Measurements from ENCODE around the gene TGM1. TPM values are rescaled to one million over a fixed set of nuclear protein-coding genes. Genes with fewer than 3 reads are reported as not detected.

Gene TGM1
- total RNA-seq, 6 experiments from 2014 or later: 0.37 to 1.9 (median 0.77) TPM

DNA sequence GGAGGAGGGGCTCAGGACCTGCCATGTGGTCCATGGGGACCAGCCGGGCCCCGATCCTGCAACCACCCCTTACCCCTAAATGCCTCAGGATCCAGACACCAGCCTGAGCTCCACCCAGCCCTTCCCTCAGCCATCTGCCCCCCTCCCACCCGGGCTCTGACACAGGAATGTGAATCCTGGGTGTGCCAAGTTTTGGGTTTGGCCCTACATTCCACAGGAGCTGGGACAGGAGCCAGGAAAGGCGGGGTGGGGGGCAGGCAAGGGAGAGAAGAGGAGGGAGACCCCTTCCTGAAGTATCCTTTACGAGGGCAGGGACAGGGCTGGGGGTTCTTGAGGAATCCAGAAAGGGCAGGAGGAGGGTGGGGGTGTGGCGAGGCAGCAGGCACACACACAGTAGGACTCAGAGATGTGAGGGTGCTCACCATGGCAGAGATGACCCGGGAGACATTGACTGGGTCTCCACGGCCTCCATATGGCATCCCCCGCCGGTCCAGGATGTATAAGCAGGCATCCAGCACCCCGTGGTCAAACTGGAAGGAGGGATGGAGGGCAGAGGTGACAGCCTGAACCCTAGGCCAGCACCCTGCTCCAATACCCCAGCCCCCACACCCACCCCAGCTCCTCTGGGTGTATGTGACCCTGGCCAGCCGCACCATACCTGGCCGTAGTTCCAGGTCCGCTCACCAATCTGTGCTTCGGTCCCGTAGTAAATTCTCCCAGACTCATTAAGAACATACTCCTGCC lies 3.5 kb downstream of the TGM1 start:
- intact Hi-C loops (cut with DNase I): no loop called here
- DNase-seq (no peak), ATAC-seq (peak in 1 of 4 donors; percentile 3)
- 97% methylated on average over 5 of the region's 16 CpGs for WGBS (ENCODE audit: insufficient coverage, low coverage, low lambda C conversion rate, missing lambda C conversion rate)
- Histone ChIP-seq H3K4me1 (no peaks in the 10 kb centered on the region), H3K36me3 (no peaks in the 10 kb centered on the region), H3K9me3 (no peaks in the 10 kb centered on the region), H3K27ac (no peak overlapping the region), H3K27me3 (no peaks in the 10 kb centered on the region), H3K4me3 (no peak overlapping the region)
- TF ChIP-seq, protein P1, sequence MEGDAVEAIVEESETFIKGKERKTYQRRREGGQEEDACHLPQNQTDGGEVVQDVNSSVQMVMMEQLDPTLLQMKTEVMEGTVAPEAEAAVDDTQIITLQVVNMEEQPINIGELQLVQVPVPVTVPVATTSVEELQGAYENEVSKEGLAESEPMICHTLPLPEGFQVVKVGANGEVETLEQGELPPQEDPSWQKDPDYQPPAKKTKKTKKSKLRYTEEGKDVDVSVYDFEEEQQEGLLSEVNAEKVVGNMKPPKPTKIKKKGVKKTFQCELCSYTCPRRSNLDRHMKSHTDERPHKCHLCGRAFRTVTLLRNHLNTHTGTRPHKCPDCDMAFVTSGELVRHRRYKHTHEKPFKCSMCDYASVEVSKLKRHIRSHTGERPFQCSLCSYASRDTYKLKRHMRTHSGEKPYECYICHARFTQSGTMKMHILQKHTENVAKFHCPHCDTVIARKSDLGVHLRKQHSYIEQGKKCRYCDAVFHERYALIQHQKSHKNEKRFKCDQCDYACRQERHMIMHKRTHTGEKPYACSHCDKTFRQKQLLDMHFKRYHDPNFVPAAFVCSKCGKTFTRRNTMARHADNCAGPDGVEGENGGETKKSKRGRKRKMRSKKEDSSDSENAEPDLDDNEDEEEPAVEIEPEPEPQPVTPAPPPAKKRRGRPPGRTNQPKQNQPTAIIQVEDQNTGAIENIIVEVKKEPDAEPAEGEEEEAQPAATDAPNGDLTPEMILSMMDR (IDR thresholded peaks at IDR 0.05): no peak
- TF ChIP-seq POLR2A (IDR thresholded peaks at IDR 0.05): no peak

DNA sequence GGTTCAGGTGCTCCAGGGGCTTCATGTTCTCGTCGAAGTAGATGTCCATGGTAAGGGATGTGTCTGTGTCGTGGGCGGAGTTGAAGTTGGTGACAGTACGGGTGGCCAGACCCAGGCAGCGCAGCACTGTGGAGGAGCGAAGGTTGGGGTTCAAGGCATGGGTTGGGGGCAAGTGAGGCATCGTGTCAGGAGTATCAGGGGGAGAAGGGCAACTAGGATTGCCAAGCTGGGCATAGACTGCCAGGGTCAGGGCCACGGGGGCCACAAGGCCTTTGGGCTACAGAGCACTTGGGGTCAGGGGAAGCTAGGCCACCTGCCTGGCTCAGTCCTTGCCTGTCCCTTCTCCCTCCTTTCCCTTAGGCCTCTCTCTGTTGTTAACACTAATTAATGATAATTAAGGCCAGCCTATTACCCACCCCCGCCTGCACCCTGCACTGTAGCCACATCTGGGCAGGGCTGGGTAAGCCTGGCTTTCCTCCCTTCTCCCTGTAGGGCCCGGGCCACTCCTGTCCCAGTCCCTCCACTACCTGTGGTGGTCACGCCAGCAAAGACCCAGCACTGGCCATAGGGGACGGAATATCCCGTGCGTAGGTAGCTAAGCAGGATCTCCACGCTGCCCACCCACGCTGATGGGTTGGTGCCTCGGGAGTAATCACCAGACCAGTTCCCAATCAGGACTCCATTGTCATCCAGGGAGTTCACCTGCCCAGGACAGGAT lies 4.3 kb downstream of the TGM1 start:
- Histone ChIP-seq H3K4me1 (no peaks in the 10 kb centered on the region), H3K27ac (no peak overlapping the region), H3K27me3 (no peaks in the 10 kb centered on the region), H3K4me3 (no peak overlapping the region), H3K36me3 (no peaks in the 10 kb centered on the region), H3K9me3 (no peaks in the 10 kb centered on the region)
- no peak for ATAC-seq
- DNase-seq: no peak
- TF ChIP-seq, protein P1 (IDR thresholded peaks at IDR 0.05): no peak
- no peak for TF ChIP-seq POLR2A (IDR thresholded peaks at IDR 0.05)
- WGBS (ENCODE audit: insufficient coverage, low coverage, low lambda C conversion rate, missing lambda C conversion rate): 93% methylated on average over 13 of the region's 18 CpGs
- intact Hi-C loops (cut with DNase I): no loop called here

DNA sequence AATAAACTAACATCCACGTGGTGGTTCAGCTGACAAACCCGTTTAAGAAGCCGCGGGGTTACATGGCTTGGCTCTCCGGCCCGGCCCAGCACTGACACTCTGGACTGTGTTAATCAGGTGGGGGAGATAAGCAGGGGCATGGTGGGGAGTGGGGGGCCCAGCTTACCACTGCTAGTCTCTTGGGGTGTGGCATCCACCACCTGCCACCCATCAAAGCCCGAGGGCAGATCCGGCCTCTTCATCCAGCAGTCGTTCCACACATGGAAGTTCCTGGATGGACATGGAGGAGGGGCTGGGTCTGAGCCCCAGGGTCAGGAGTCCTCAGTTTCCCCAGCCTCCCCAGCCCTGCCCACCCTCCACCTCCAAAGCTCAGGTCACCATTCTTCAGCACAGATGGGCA lies 4.9 kb downstream of the TGM1 start:
- no peak for ATAC-seq
- intact Hi-C loops (cut with DNase I): no loop called here
- no peak overlapping the region for H3K27ac ChIP-seq
- H3K4me3 ChIP-seq: no peak overlapping the region
- TF ChIP-seq, protein P1 (IDR thresholded peaks at IDR 0.05): no peak
- H3K27me3 ChIP-seq: no peaks in the 10 kb centered on the region
- no peak for DNase-seq
- 61% methylated on average over 2 of the region's 9 CpGs for WGBS (ENCODE audit: insufficient coverage, low coverage, low lambda C conversion rate, missing lambda C conversion rate)
- no peaks in the 10 kb centered on the region for H3K4me1 ChIP-seq
- no peaks in the 10 kb centered on the region for H3K36me3 ChIP-seq
- H3K9me3 ChIP-seq: no peaks in the 10 kb centered on the region

DNA sequence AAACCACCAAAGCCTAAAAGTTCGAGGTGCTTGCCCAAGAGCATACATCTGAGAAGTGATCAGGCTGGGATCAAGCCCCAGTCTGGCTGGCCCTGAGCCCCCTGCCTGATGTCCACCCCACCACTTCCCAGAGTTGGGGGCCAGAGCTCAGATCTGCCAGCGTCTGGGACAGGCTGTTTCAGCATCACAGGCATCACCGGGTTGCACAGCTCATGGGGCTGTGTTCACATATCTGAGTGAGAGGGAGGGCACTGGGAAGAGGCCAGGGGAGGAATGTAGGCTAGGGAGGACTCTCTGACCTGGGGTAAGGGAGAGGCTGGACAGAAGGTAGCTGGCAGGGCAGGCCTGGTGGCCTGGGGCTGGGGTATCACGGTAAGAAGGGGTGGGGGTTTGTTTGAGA lies 6.0 kb downstream of the TGM1 start:
- Histone ChIP-seq H3K27me3 (no peaks in the 10 kb centered on the region), H3K4me3 (no peak overlapping the region), H3K4me1 (no peaks in the 10 kb centered on the region), H3K27ac (no peak overlapping the region), H3K36me3 (no peaks in the 10 kb centered on the region), H3K9me3 (no peaks in the 10 kb centered on the region)
- no peak for TF ChIP-seq POLR2A (IDR thresholded peaks at IDR 0.05)
- TF ChIP-seq, protein P1 (IDR thresholded peaks at IDR 0.05): no peak
- intact Hi-C loops (cut with DNase I): no loop called here
- ATAC-seq (no peak), DNase-seq (no peak)
- 74% methylated on average over 3 of the region's 4 CpGs for WGBS (ENCODE audit: insufficient coverage, low coverage, low lambda C conversion rate, missing lambda C conversion rate)

All from right lobe of liver (tissue), 6 donors.